NT2/D1 (cell line): ENCODE data around the gene RBFOX1.

Experiments
- SUZ12 ChIP-seq: IDR thresholded peaks from 2 replicates; pipeline ENCODE4 v1.6.1; 2011; ENCODE audit not compliant: insufficient read length, insufficient read depth; ENCODE audit errors: extremely low read depth
- YY1 ChIP-seq: IDR thresholded peaks from 2 replicates; pipeline ENCODE4 v1.6.1; 2011; ENCODE audit not compliant: insufficient read length, insufficient read depth

DNA sequence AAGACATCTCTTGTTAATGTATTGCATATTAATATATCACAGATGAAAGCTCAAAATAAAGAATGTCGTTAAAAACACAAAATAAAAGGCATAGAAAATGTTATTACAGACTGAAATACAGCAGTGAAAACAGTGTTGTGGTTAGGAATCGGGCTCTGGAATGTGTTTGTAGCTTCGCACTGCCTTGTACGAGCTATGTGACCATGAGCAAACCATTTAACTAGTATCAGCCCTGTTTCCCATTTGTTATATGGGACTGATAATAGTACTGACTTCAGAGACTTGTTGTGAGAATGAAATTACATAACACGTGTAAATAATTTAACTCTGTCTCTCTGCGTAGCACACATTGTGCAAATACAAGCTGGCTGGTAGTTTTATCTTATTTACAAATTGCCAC, 648 bp upstream of the RBFOX1 start:
- TF ChIP-seq YY1 (no peak), SUZ12 (no peak)
